H9 (cell line): Measurements from ENCODE around the gene OAS1. TPM values are rescaled to one million over a fixed set of nuclear protein-coding genes. Genes with fewer than 3 reads are reported as not detected.

Experiments
- DNase-seq: peaks from one replicate; pipeline ENCODE4 v3.0.0-alpha.2; 2017
- H2AFZ ChIP-seq: one replicate; pipeline ENCODE4 v1.6.1; 2013; ENCODE audit warnings: mild to moderate bottlenecking, low read length, control low read depth, moderate library complexity
- H2AK5ac ChIP-seq: 2 replicates; pipeline ENCODE4 v1.6.1; 2013; ENCODE audit warnings: low read length, control low read depth, mixed read lengths; ENCODE audit not compliant: insufficient read length
- H2BK120ac ChIP-seq: one replicate; pipeline ENCODE4 v1.6.1; 2013; ENCODE audit warnings: low read depth, mild to moderate bottlenecking, low read length, control low read depth, inconsistent platforms; ENCODE audit not compliant: poor library complexity, severe bottlenecking
- H2BK12ac ChIP-seq: 2 replicates; pipeline ENCODE4 v1.6.1; 2013; ENCODE audit warnings: low read length, control low read depth, mixed read lengths, low read depth; ENCODE audit not compliant: insufficient read length
- H2BK15ac ChIP-seq: 2 replicates; pipeline ENCODE4 v1.6.1; 2013; ENCODE audit warnings: low read depth, low read length, control low read depth
- H2BK20ac ChIP-seq: one replicate; pipeline ENCODE4 v1.6.1; 2013; ENCODE audit warnings: low read depth, mild to moderate bottlenecking, low read length, control low read depth, inconsistent platforms; ENCODE audit not compliant: poor library complexity, severe bottlenecking
- H2BK5ac ChIP-seq: 2 replicates; pipeline ENCODE4 v1.6.1; 2013; ENCODE audit warnings: low read length, control low read depth, mixed read lengths; ENCODE audit not compliant: insufficient read length
- H3K14ac ChIP-seq: 2 replicates; pipeline ENCODE4 v1.6.1; 2013; ENCODE audit warnings: low read length, control low read depth; ENCODE audit not compliant: insufficient read depth
- H3K18ac ChIP-seq: 2 replicates; pipeline ENCODE4 v1.6.1; 2013; ENCODE audit warnings: low read depth, mild to moderate bottlenecking, mixed read lengths, low read length, control low read depth; ENCODE audit not compliant: insufficient read length
- H3K23ac ChIP-seq: 2 replicates; pipeline ENCODE4 v1.6.1; 2013; ENCODE audit warnings: low read length, control low read depth, mixed read lengths, low read depth; ENCODE audit not compliant: insufficient read length
- H3K23me2 ChIP-seq: 2 replicates; pipeline ENCODE4 v1.6.1; 2013; ENCODE audit warnings: low read depth, mild to moderate bottlenecking, mixed read lengths, low read length, control low read depth; ENCODE audit not compliant: insufficient read length, poor library complexity, severe bottlenecking
- H3K27ac ChIP-seq: 2 replicates; pipeline ENCODE4 v1.5.1; 2013; ENCODE audit warnings: low read length, control low read depth, mixed read lengths, low read depth; ENCODE audit not compliant: insufficient read length
- H3K27me3 ChIP-seq: 2 replicates; pipeline ENCODE4 v1.6.1; 2013; ENCODE audit warnings: low read length, control low read depth, inconsistent platforms; ENCODE audit not compliant: insufficient read depth
- H3K4ac ChIP-seq: 2 replicates; pipeline ENCODE4 v1.6.1; 2013; ENCODE audit warnings: low read depth, mild to moderate bottlenecking, control low read depth, inconsistent platforms, low read length, moderate library complexity
- H3K4me1 ChIP-seq: 2 replicates; pipeline ENCODE4 v1.6.1; 2013; ENCODE audit warnings: low read length, control low read depth, inconsistent platforms; ENCODE audit not compliant: insufficient read depth
- H3K4me2 ChIP-seq: 2 replicates; pipeline ENCODE4 v1.6.1; 2013; ENCODE audit warnings: low read length, control low read depth, mixed read lengths; ENCODE audit not compliant: insufficient read length, insufficient read depth
- H3K56ac ChIP-seq: 2 replicates; pipeline ENCODE4 v1.6.1; 2013; ENCODE audit warnings: low read depth, mild to moderate bottlenecking, mixed read lengths, low read length, control low read depth; ENCODE audit not compliant: insufficient read length
- H3K79me1 ChIP-seq: 2 replicates; pipeline ENCODE4 v1.6.1; 2013; ENCODE audit warnings: low read depth, mild to moderate bottlenecking, moderate library complexity, low read length, control low read depth, inconsistent platforms; ENCODE audit not compliant: insufficient read depth, poor library complexity, severe bottlenecking
- H3K79me2 ChIP-seq: 2 replicates; pipeline ENCODE4 v1.6.1; 2013; ENCODE audit warnings: low read length, control low read depth, inconsistent platforms; ENCODE audit not compliant: insufficient read depth
- H3K9ac ChIP-seq: 2 replicates; pipeline ENCODE4 v1.6.1; 2013; ENCODE audit warnings: low read length, control low read depth, mixed read lengths; ENCODE audit not compliant: insufficient read length; ENCODE audit errors: extremely low read depth
- H3K9me3 ChIP-seq: one replicate; pipeline ENCODE4 v1.6.1; 2013; ENCODE audit warnings: low read depth, low read length, inconsistent platforms; ENCODE audit not compliant: control insufficient read depth
- H3T11ph ChIP-seq: one replicate; pipeline ENCODE4 v1.6.1; 2013; ENCODE audit warnings: mild to moderate bottlenecking, low read length, control low read depth, inconsistent platforms
- H4K20me1 ChIP-seq: one replicate; pipeline ENCODE4 v1.6.1; 2013; ENCODE audit not compliant: control insufficient read depth, insufficient read length, insufficient read depth
- H4K5ac ChIP-seq: 2 replicates; pipeline ENCODE4 v1.6.1; 2013; ENCODE audit warnings: low read depth, mild to moderate bottlenecking, mixed read lengths, low read length, control low read depth; ENCODE audit not compliant: insufficient read length
- H4K8ac ChIP-seq: replicated peaks from 2 replicates; pipeline ENCODE4 v1.6.1; 2013; ENCODE audit warnings: low read length, control low read depth, mixed read lengths, low read depth; ENCODE audit not compliant: insufficient read length
- H4K91ac ChIP-seq: 2 replicates; pipeline ENCODE4 v1.6.1; 2013; ENCODE audit warnings: low read depth, mild to moderate bottlenecking, moderate library complexity, mixed read lengths, low read length, control low read depth; ENCODE audit not compliant: insufficient read length
- H3K27ac Mint-ChIP-seq, 3 experiments: 2 replicates in 2 of 3; 3 replicates in 1 of 3; pipeline ENCODE4 v1.8.0; 2020 to 2021; ENCODE audit warnings: mixed read lengths in 3 of 3, mild to moderate bottlenecking in 1 of 3, moderate library complexity in 1 of 3
- H3K27me3 Mint-ChIP-seq: 2 replicates; pipeline ENCODE4 v1.8.0; 2021; ENCODE audit warnings: low read depth, mild to moderate bottlenecking, moderate library complexity, mixed read lengths
- H3K36me3 Mint-ChIP-seq, 3 experiments: 2 replicates in 2 of 3; 3 replicates in 1 of 3; pipeline ENCODE4 v1.8.0; 2020 to 2021; ENCODE audit warnings: low read depth in 3 of 3, mixed read lengths in 3 of 3; ENCODE audit not compliant: insufficient read depth in 1 of 3
- H3K4me1 Mint-ChIP-seq, 2 experiments: 2 replicates each; pipeline ENCODE4 v1.8.0; 2020; ENCODE audit warnings: mixed read lengths in 2 of 2
- H3K4me3 Mint-ChIP-seq, 2 experiments: 2 replicates in 1 of 2; 3 replicates in 1 of 2; pipeline ENCODE4 v1.8.0; 2020 to 2021; ENCODE audit warnings: mild to moderate bottlenecking in 2 of 2, mixed read lengths in 2 of 2, moderate library complexity in 1 of 2
- H3K9me3 Mint-ChIP-seq, 2 experiments: 2 replicates in 1 of 2; 3 replicates in 1 of 2; pipeline ENCODE4 v1.8.0; 2020; ENCODE audit warnings: mild to moderate bottlenecking in 2 of 2, mixed read lengths in 2 of 2, moderate library complexity in 1 of 2
- CTCF ChIP-seq: fragments of 200-600 bp; sonication (generic); conservative IDR thresholded peaks from 3 replicates; pipeline ENCODE4 v1.8.0; 2021; ENCODE audit warnings: antibody characterized with exemption, mild to moderate bottlenecking
- WGBS: extraction: QIAGEN DNeasy Blood & Tissue Kit; methylation state at CpG from one replicate; pipeline ENCODE4 v1.1.7; 2013; ENCODE audit warnings: missing lambda C conversion rate, low lambda C conversion rate, mixed read lengths; ENCODE audit not compliant: insufficient read length; ENCODE audit errors: extremely low coverage; 5-methylcytosine and 5-hydroxymethylcytosine counted together
- total RNA-seq: library from RNA; stranded (reverse); gene quantifications from 2 replicates; pipeline ENCODE4 v1.2.1, GENCODE V29; 2021

OAS1 gene
- total RNA-seq, 1 experiment from 2014 or later = not detected

- H3K9me3 Mint-ChIP-seq = no peaks in the 10 kb centered on the region
- no peak overlapping the region for H2AK5ac ChIP-seq
- H3K18ac ChIP-seq = no peak overlapping the region
- no peak overlapping the region for H2BK15ac ChIP-seq
- H3K27ac ChIP-seq = no peak overlapping the region
- no peak overlapping the region for H2BK120ac ChIP-seq
- no peaks in the 10 kb centered on the region for H3K36me3 Mint-ChIP-seq
- no peak overlapping the region for H3K4ac ChIP-seq
- H3K4me2 ChIP-seq = no peak overlapping the region
- no peaks in the 10 kb centered on the region for H3K79me2 ChIP-seq
- no peak for DNase-seq
- WGBS = no CpG with 5 or more reads among the region's 3 CpGs
- H2BK12ac ChIP-seq = no peak overlapping the region
- H4K20me1 ChIP-seq = no peaks in the 10 kb centered on the region
- H3K4me1 ChIP-seq = no peaks in the 10 kb centered on the region
- no peak overlapping the region for H2AFZ ChIP-seq
- no peak overlapping the region for H4K5ac ChIP-seq
- H3K4me3 Mint-ChIP-seq = no peak overlapping the region
- no peak overlapping the region for H4K8ac ChIP-seq
- no peak overlapping the region for H2BK20ac ChIP-seq
- H3K27me3 Mint-ChIP-seq = peaks cover 8% of the 10 kb centered on the region
- H3T11ph ChIP-seq = no peak overlapping the region
- H3K9me3 ChIP-seq = no peaks in the 10 kb centered on the region
- no peak overlapping the region for H2BK5ac ChIP-seq
- no peak overlapping the region for H3K23ac ChIP-seq
- H3K23me2 ChIP-seq = no peaks in the 10 kb centered on the region
- H3K14ac ChIP-seq = no peak overlapping the region
- peaks cover 10 to 12% of the 10 kb centered on the region in 2 experiments for H3K4me1 Mint-ChIP-seq
- no peak overlapping the region for H3K56ac ChIP-seq
- H3K79me1 ChIP-seq = no peaks in the 10 kb centered on the region
- no peak overlapping the region for H4K91ac ChIP-seq
- TF ChIP-seq CTCF = no peak
- H3K9ac ChIP-seq = no peak overlapping the region
- H3K27me3 ChIP-seq = no peaks in the 10 kb centered on the region
- H3K27ac Mint-ChIP-seq = no peak overlapping the region
Measured at GRCh38 chr12:112859291-112859690, 47.5 kb upstream of the OAS1 start.
